ENCODE data around the gene GAL. TPM values are rescaled to one million over a fixed set of nuclear protein-coding genes. Genes with fewer than 3 reads are reported as not detected.

The GAL gene
- total and polyA plus RNA-seq, 2 donors, result 1.0 to 8.7 TPM

- no peak for DNase-seq (ENCODE audit: extremely low spot score)
- H3K36me3 ChIP-seq (ENCODE audit: insufficient read depth), result no peaks in the 10 kb centered on the region
- H3K4me1 ChIP-seq (ENCODE audit: insufficient read depth), result no peaks in the 10 kb centered on the region
- H3K4me3 ChIP-seq (ENCODE audit: low read depth, low read length), result no peak overlapping the region
- 75% methylated on average over 15 of the region's 15 CpGs for WGBS
- no peak overlapping the region for H3K27ac ChIP-seq (ENCODE audit: low read depth)
Measured at GRCh38 chr11:68692871-68693483, 8.6 kb downstream of the GAL start.

DNA sequence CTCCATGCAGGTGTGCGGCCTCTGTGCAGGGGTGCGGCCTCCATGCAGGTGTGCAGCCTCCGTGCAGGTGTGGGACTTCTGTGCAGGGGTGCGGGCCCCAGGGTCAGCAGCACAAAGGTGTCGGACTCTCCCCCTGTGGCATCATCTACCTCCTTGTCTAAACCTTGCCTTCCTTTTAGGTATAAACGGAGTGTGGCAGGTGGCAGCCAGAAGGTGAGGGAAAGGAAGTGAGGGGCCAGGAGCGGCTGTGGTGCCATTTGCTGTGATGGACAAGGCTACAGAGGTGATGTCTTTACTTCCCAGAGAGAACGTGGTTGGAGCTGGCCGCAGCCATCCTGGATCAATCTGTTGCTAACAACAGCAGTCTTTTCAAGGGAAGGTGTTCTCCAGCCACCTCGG lies 9.1 kb downstream of the GAL start:
- no peak for DNase-seq (ENCODE audit: extremely low spot score)
- H3K4me1 ChIP-seq (ENCODE audit: insufficient read depth), result no peaks in the 10 kb centered on the region
- H3K27ac ChIP-seq (ENCODE audit: low read depth), result no peak overlapping the region
- 90% methylated on average over 10 of the region's 10 CpGs for WGBS
- no peaks in the 10 kb centered on the region for H3K36me3 ChIP-seq (ENCODE audit: insufficient read depth)
- H3K4me3 ChIP-seq (ENCODE audit: low read depth, low read length), result no peak overlapping the region

DNA sequence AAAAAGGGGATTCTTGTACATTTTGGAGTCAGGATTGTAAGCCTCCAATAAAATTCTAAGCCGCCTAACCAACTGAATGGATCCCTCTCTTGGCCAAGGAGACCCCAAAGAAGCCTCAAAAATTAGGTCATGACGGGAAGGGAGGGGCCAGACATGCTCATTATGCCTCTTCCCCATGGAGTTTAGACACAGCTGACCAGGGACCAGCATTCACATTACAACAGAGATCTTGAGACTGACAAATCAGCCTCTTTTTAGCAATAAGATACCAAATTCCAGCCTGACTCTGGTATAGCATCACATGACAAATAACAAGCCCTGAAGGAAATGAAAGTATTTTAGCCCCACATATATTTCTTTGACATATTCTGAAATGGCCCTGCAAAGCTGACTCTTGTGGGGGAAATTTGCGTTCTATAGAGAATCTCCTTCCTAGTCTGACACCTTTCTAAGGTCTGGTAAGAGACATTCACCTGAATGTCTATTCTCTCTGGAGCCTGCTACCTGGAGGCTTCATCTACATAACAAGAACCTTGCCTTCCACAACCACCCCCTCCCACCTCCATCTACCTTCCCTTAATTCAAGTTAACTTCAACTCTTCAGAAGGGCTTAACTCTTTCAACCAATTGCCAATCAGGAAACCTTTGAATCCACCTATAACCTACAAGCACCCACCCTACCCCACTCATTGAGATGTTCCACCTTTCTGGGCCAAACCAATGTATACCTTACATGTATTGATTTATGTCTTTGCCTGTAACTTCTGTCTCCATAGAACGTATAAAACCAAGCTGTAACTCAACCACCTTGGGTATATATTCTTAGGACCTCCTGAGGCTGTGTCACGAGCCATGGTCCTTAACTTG lies 10.3 kb downstream of the GAL start:
- WGBS, result 73% methylated on average over 5 of the region's 5 CpGs
- no peaks in the 10 kb centered on the region for H3K36me3 ChIP-seq (ENCODE audit: insufficient read depth)
- DNase-seq (ENCODE audit: extremely low spot score), result no peak
- H3K4me3 ChIP-seq (ENCODE audit: low read depth, low read length), result no peak overlapping the region
- H3K27ac ChIP-seq (ENCODE audit: low read depth), result no peak overlapping the region
- H3K4me1 ChIP-seq (ENCODE audit: insufficient read depth), result no peaks in the 10 kb centered on the region

- 52% methylated on average over 2 of the region's 2 CpGs for WGBS
- H3K4me1 ChIP-seq (ENCODE audit: insufficient read depth), result no peaks in the 10 kb centered on the region
- DNase-seq (ENCODE audit: extremely low spot score), result no peak
Measured at GRCh38 chr11:68695531-68695930, 11.2 kb downstream of the GAL start.

DNA sequence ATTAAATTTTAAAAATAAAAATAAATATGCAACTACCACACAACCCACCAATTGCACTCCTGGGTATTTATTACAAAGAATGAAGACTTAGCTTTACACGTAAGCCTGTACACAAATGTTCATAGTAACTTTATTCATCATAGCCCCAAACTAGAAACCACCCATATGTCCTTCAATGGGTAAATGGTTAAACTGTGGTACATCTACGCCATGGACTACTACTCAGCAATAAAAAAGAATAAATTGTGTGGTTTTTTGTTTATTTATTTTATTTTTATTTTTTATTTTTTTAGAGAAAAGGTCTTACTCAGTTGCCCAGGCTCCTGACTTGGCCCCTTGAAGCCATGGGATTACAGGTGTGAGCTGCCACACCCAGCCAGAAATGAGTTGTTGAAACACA lies 14.6 kb downstream of the GAL start:
- Histone ChIP-seq H3K36me3 (ENCODE audit: insufficient read depth) (no peaks in the 10 kb centered on the region), H3K27ac (ENCODE audit: low read depth) (no peak overlapping the region), H3K4me1 (ENCODE audit: insufficient read depth) (no peaks in the 10 kb centered on the region), H3K4me3 (ENCODE audit: low read depth, low read length) (no peak overlapping the region)
- 93% methylated on average over 2 of the region's 2 CpGs for WGBS
- no peak for DNase-seq (ENCODE audit: extremely low spot score)

More at GRCh38 chr11:68695531-68695930, 11.2 kb downstream of the GAL start:
- no peaks in the 10 kb centered on the region for H3K36me3 ChIP-seq (ENCODE audit: insufficient read depth)
- no peak overlapping the region for H3K4me3 ChIP-seq (ENCODE audit: low read depth, low read length)
- no peak overlapping the region for H3K27ac ChIP-seq (ENCODE audit: low read depth)

- no peaks in the 10 kb centered on the region for H3K4me1 ChIP-seq (ENCODE audit: insufficient read depth)
- WGBS, result 20% methylated on average over 16 of the region's 16 CpGs
- no peak overlapping the region for H3K27ac ChIP-seq (ENCODE audit: low read depth)
- DNase-seq (ENCODE audit: extremely low spot score), result no peak
- H3K36me3 ChIP-seq (ENCODE audit: insufficient read depth), result no peaks in the 10 kb centered on the region
- no peak overlapping the region for H3K4me3 ChIP-seq (ENCODE audit: low read depth, low read length)
Measured at GRCh38 chr11:68704887-68705286, 20.5 kb downstream of the GAL start.

GRCh38 chr11:68707527-68707926 lies 23.2 kb downstream of the GAL start:
- no peak for DNase-seq (ENCODE audit: extremely low spot score)
- 83% methylated on average over 7 of the region's 7 CpGs for WGBS
- no peak overlapping the region for H3K27ac ChIP-seq (ENCODE audit: low read depth)
- no peak overlapping the region for H3K4me3 ChIP-seq (ENCODE audit: low read depth, low read length)
- H3K4me1 ChIP-seq (ENCODE audit: insufficient read depth), result no peaks in the 10 kb centered on the region
- no peaks in the 10 kb centered on the region for H3K36me3 ChIP-seq (ENCODE audit: insufficient read depth)

GRCh38 chr11:68709062-68709461 lies 24.7 kb downstream of the GAL start:
- H3K4me1 ChIP-seq (ENCODE audit: insufficient read depth), result no peaks in the 10 kb centered on the region
- H3K4me3 ChIP-seq (ENCODE audit: low read depth, low read length), result no peak overlapping the region
- DNase-seq (ENCODE audit: extremely low spot score), result no peak
- WGBS, result 92% methylated on average over 12 of the region's 12 CpGs
- H3K36me3 ChIP-seq (ENCODE audit: insufficient read depth), result no peaks in the 10 kb centered on the region
- H3K27ac ChIP-seq (ENCODE audit: low read depth), result no peak overlapping the region

DNA sequence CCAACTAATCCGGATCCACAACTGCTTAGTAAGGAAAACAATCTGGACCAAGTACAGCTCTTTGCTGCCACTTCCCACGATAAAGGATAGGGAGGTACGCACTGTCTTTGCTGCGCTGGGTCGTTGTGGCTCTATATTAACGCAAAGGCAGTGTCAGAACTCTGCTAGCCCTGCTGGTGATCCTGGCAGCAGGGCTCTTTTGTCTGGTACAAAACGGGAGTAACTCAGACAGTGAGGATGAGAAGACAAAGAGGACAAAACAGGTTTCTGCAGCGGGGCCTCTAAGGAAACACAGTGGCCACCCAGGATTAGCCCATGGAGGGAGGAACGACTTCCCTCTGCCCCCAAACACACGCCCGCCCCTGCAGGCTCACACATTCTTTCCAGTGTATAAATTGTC lies 26.1 kb downstream of the GAL start:
- no peaks in the 10 kb centered on the region for H3K4me1 ChIP-seq (ENCODE audit: insufficient read depth)
- H3K36me3 ChIP-seq (ENCODE audit: insufficient read depth), result no peaks in the 10 kb centered on the region
- WGBS, result 76% methylated on average over 11 of the region's 11 CpGs
- DNase-seq (ENCODE audit: extremely low spot score), result no peak
- H3K27ac ChIP-seq (ENCODE audit: low read depth), result no peak overlapping the region
- no peak overlapping the region for H3K4me3 ChIP-seq (ENCODE audit: low read depth, low read length)

GRCh38 chr11:68711114-68711513 lies 26.8 kb downstream of the GAL start:
- Histone ChIP-seq H3K27ac (ENCODE audit: low read depth) (no peak overlapping the region), H3K36me3 (ENCODE audit: insufficient read depth) (no peaks in the 10 kb centered on the region), H3K4me1 (ENCODE audit: insufficient read depth) (no peaks in the 10 kb centered on the region), H3K4me3 (ENCODE audit: low read depth, low read length) (no peak overlapping the region)
- DNase-seq (ENCODE audit: extremely low spot score), result no peak
- 92% methylated on average over 8 of the region's 8 CpGs for WGBS

- DNase-seq (ENCODE audit: extremely low spot score), result no peak
Measured at GRCh38 chr11:68714060-68714856, 29.9 kb downstream of the GAL start.

GRCh38 chr11:68715456-68716122 lies 31.2 kb downstream of the GAL start:
- no peaks in the 10 kb centered on the region for H3K4me1 ChIP-seq (ENCODE audit: insufficient read depth)
- no peak overlapping the region for H3K27ac ChIP-seq (ENCODE audit: low read depth)
- WGBS, result 73% methylated on average over 11 of the region's 11 CpGs
- no peaks in the 10 kb centered on the region for H3K36me3 ChIP-seq (ENCODE audit: insufficient read depth)
- DNase-seq (ENCODE audit: extremely low spot score), result no peak
- H3K4me3 ChIP-seq (ENCODE audit: low read depth, low read length), result no peak overlapping the region

More at GRCh38 chr11:68714060-68714856, 29.9 kb downstream of the GAL start:
- no peaks in the 10 kb centered on the region for H3K4me1 ChIP-seq (ENCODE audit: insufficient read depth)
- 68% methylated on average over 23 of the region's 23 CpGs for WGBS
- H3K4me3 ChIP-seq (ENCODE audit: low read depth, low read length), result no peak overlapping the region
- H3K27ac ChIP-seq (ENCODE audit: low read depth), result no peak overlapping the region
- H3K36me3 ChIP-seq (ENCODE audit: insufficient read depth), result no peaks in the 10 kb centered on the region

DNA sequence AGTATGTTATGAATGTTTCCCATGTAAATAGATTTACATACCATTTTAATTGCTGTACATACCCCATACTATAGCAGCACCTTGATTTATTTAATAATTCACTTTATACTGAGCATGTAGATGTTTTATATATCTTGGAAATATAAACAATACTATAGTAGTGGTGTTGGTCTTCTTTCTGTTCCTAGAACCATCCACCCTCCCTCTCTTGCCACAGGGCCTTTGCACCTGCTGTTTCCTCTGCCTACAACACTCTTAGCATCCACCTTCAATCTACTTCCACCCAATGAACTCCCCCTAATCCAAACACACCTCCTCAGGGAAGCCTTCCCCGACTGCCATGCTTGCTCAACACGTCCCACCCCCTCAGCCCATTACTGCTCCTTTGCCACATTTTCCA lies 36.7 kb downstream of the GAL start:
- no peak overlapping the region for H3K4me3 ChIP-seq (ENCODE audit: low read depth, low read length)
- H3K27ac ChIP-seq (ENCODE audit: low read depth), result no peak overlapping the region
- H3K36me3 ChIP-seq (ENCODE audit: insufficient read depth), result no peaks in the 10 kb centered on the region
- DNase-seq (ENCODE audit: extremely low spot score), result no peak
- 89% methylated on average over 2 of the region's 2 CpGs for WGBS
- no peaks in the 10 kb centered on the region for H3K4me1 ChIP-seq (ENCODE audit: insufficient read depth)
